Cerebellar nuclear complex (tissue), 1 donor: Measurements from ENCODE around the gene ATRNL1.

ENCODE experiments used
- DNase-seq, 2 experiments: peaks; one replicate each; lab custom pipeline; 2025; lab: John Stamatoyannopoulos, UW

ATRNL1 gene

GRCh38 chr10:115093286-115093775 is at the start of gene ATRNL1:
Gene ATRNL1 (plus strand): TSS chr10:115093365. CDS start chr10:115093751, 386 bp downstream.
- DNase-seq, result no peak

- no peak for DNase-seq
These were observed 49.4 kb upstream of the ATRNL1 start for GRCh38 chr10:115043719-115044118.

GRCh38 chr10:115044891-115045290 is 48.3 kb upstream of the ATRNL1 start:
- DNase-seq, result no peak

GRCh38 chr10:115045499-115045898 is 47.7 kb upstream of the ATRNL1 start:
- DNase-seq, result no peak

- no peak for DNase-seq
These were observed 46.4 kb upstream of the ATRNL1 start for GRCh38 chr10:115046686-115047236.

- no peak for DNase-seq
These were observed 45.5 kb upstream of the ATRNL1 start for GRCh38 chr10:115047705-115048104.

- no peak for DNase-seq
These were observed 43.8 kb upstream of the ATRNL1 start for GRCh38 chr10:115049318-115049717.

- no peak for DNase-seq
These were observed 43.2 kb upstream of the ATRNL1 start for GRCh38 chr10:115049960-115050359.

- no peak for DNase-seq
These were observed 42.7 kb upstream of the ATRNL1 start for GRCh38 chr10:115050375-115051010.

- no peak for DNase-seq
These were observed 41.9 kb upstream of the ATRNL1 start for GRCh38 chr10:115051216-115051615.

- no peak for DNase-seq
These were observed 40.9 kb upstream of the ATRNL1 start for GRCh38 chr10:115052226-115052625.

- DNase-seq, result no peak
These were observed 40.4 kb upstream of the ATRNL1 start for GRCh38 chr10:115052728-115053127.

- no peak for DNase-seq
These were observed 37.0 kb upstream of the ATRNL1 start for GRCh38 chr10:115056186-115056585.

GRCh38 chr10:115059301-115059898 is 33.8 kb upstream of the ATRNL1 start:
- DNase-seq, result no peak

GRCh38 chr10:115063701-115064658 is 29.2 kb upstream of the ATRNL1 start:
- no peak for DNase-seq

- DNase-seq, result no peak
These were observed 27.4 kb upstream of the ATRNL1 start for GRCh38 chr10:115065801-115066200.

- DNase-seq, result no peak
These were observed 26.6 kb upstream of the ATRNL1 start for GRCh38 chr10:115066528-115066927.

GRCh38 chr10:115073796-115074195 is 19.4 kb upstream of the ATRNL1 start:
- DNase-seq, result no peak

- DNase-seq, result no peak
These were observed 10.7 kb upstream of the ATRNL1 start for GRCh38 chr10:115082506-115082905.

- DNase-seq, result no peak
These were observed 8.8 kb upstream of the ATRNL1 start for GRCh38 chr10:115084277-115084850.

- DNase-seq, result no peak
These were observed 2.0 kb upstream of the ATRNL1 start for GRCh38 chr10:115091161-115091560.

- no peak for DNase-seq
These were observed 959 bp upstream of the ATRNL1 start for GRCh38 chr10:115092258-115092554.
